DOHH2 (cell line): ENCODE measurements around the gene ESPL1.

ENCODE experiments used
- CTCF ChIP-seq: fragments of 200-600 bp; sonication (generic); IDR thresholded peaks from one replicate; pipeline ENCODE4 v1.5.1; 2014; ENCODE audit warnings: antibody characterized with exemption, mild to moderate bottlenecking, low read depth, low read length; ENCODE audit not compliant: poor library complexity, severe bottlenecking
- EZH2phosphoT487 ChIP-seq: fragments of 200-600 bp; sonication (generic); IDR thresholded peaks from 2 replicates; pipeline ENCODE4 v1.6.1; 2017; ENCODE audit warnings: borderline replicate concordance, mild to moderate bottlenecking, antibody characterized with exemption, low read length, moderate library complexity, mixed read lengths

DNA sequence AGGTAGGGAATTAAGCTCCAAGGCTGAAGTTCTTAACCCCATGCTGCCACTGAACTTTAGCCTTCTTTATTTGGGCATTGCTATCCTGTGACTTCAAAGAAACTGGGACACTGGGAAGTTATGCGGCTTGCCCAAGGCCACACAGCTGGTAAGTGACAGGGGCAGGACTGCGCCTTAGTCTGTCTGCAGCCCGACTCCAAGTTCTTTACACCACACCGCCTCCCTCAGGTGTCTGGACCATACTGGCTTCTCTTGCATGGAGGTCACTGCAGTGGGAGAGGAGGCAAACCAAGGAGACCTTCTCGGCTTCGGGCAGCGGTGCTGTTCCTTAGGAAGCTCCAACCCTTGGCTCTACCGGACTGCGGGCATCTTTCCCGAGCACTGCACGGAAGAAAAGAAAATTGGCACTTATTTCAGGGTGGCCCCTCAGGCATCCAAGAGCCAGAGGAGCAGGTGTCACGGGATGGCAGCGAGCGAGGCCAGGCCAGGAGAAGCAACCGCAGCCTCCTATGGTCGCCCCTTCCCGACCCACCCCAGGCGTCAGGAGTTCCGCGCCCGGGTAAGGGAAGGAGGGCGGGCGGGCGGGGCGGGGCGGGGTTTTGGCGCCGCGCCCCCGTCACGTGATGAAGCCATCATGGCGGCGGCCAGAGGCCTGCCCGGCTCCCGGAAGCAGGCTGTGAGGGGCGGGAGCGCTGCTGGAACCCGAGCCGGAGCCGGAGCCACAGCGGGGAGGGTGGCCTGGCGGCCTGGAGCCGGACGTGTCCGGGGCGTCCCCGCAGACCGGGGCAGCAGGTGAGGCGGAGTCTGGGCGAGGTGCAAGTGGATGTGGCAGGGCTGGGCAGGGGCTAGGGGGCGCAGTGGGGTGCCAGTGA is 16.4 kb upstream of the ESPL1 start:
- TF ChIP-seq CTCF (peak; percentile 62), EZH2phosphoT487 (no peak)
